Measurements from ENCODE around the gene LRIG1.

The LRIG1 gene

GRCh38 chr3:66506154-66506553 is 5.3 kb upstream of the LRIG1 start:
- no peak for TF ChIP-seq CTCF (conservative IDR thresholded peaks at IDR 0.05; ENCODE audit: low read depth, low read length)
- H3K4me3 ChIP-seq (ENCODE audit: low read depth, low read length): no peak overlapping the region
- no peak for DNase-seq (ENCODE audit: low read depth)

- DNase-seq (ENCODE audit: low read depth): no peak
- TF ChIP-seq CTCF (conservative IDR thresholded peaks at IDR 0.05; ENCODE audit: low read depth, low read length): no peak
Observed at GRCh38 chr3:66504850-66505641, 4.2 kb upstream of the LRIG1 start.

DNA sequence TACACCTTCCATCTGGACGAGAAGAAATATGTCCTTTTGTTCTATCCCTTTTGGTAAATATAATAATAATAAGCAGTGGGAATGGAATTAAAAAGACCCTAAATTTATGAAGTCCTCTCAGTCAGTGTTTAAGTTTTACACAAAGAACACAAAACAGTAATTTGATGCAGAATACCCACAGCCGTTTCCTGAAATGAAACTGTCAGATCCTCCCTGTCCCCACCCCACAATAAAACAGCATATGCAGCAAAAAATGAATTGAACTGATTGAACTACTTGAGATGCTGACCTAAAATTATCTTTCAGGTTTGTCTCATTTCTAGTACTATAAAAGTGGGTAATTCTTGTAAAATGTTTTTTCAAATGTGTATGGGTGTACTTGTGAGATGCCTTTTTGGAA is 2.2 kb upstream of the LRIG1 start:
- no peak for DNase-seq (ENCODE audit: low read depth)
- no peak overlapping the region for H3K4me3 ChIP-seq (ENCODE audit: low read depth, low read length)
- no peak for TF ChIP-seq CTCF (conservative IDR thresholded peaks at IDR 0.05; ENCODE audit: low read depth, low read length)

More at GRCh38 chr3:66504850-66505641, 4.2 kb upstream of the LRIG1 start:
- no peak overlapping the region for H3K4me3 ChIP-seq (ENCODE audit: low read depth, low read length)

GRCh38 chr3:66502245-66502874 is 1.5 kb upstream of the LRIG1 start:
- TF ChIP-seq CTCF (conservative IDR thresholded peaks at IDR 0.05; ENCODE audit: low read depth, low read length): no peak
- DNase-seq (ENCODE audit: low read depth): no peak
- H3K4me3 ChIP-seq (ENCODE audit: low read depth, low read length): no peak overlapping the region

DNA sequence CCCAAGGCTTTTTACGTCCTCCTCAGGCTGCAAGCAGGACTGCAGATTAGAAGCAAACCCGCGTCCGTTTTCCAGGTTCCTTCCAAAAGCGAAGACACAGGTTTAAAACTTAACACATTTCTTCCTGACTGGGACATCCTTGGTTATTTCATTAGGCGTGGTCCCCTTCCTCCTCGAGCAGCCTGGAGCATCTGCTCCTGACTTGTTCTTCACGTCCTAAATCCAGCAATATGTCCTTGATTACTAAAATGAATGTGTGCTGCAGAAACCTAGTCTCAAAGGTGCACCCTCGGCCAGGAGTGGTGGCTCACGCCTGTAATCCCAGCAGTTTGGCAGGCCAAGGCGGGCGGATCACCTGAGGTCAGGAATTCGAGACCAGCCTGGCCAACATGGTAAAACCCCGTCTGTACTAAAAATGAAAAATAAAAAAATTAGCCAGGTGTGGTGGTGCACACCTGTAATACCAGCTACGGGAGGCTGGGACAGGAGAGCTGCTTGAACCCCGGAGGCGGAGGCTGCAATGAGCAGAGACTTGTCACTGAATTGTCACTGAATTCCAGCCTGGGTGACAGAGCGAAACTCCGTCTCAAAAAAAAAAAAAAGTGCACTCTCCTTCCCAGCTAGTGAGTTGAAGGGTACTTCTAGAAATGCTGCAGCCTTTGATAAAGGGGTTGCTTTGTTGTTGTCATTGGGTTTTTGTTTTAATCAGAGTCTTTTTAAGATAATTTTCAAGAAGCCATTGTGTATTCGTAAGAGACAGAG is 842 bp upstream of the LRIG1 start:
- H3K4me3 ChIP-seq (ENCODE audit: low read depth, low read length): peak overlapping the region; percentile 50
- peak; percentile 59 for TF ChIP-seq CTCF (conservative IDR thresholded peaks at IDR 0.05; ENCODE audit: low read depth, low read length)

DNA sequence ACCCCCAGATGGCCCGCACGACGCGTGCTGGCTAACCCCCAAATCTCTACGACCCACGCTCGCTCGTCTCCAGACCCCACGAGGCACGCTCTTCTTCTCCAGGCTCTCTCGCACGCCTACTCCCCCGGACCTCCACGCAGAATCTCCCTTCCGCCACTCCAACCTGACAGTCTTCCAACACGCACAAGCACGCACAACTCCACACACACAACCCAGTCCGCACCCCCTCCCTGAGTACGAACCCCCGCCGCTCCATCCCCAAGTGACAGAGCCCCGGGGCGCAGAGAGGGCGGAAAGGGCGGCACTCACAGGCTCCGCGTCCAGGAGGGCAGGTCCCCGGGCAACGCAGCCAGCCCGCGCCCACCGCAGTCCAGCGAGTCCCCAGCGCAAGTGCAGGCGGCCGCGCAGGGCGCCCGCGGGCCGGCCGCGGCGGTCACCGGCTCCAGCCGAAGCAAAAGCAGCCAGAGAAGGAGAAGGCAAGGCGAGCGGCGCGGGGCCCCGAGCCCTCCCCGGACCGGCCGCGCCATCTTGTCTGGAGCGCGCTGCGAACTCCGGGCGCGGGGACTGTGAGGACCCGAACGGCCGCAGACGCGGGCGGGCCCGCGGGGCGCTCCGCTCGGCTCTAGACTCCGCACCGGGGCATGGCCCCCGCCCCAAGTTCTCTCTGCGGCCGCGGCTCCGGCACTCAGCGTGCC is 794 bp downstream of the LRIG1 start:
- peak; percentile 29 for DNase-seq (ENCODE audit: low read depth)
- peak overlapping the region; percentile 83 for H3K4me3 ChIP-seq (ENCODE audit: low read depth, low read length)
- no peak for TF ChIP-seq CTCF (conservative IDR thresholded peaks at IDR 0.05; ENCODE audit: low read depth, low read length)

More for the DNA sequence above, 842 bp upstream of the LRIG1 start:
- no peak for DNase-seq (ENCODE audit: low read depth)
